AG10803 (cell line): ENCODE measurements around the gene OVCH1.

Source experiments
- DNase-seq: peaks from one replicate; pipeline ENCODE4 v3.0.0; 2010; ENCODE audit warnings: low read depth
- H3K4me3 ChIP-seq: 2 replicates; pipeline ENCODE4 v1.5.1; 2011; ENCODE audit warnings: mild to moderate bottlenecking, low read length, control low read depth
- CTCF ChIP-seq: conservative IDR thresholded peaks from 2 replicates; pipeline ENCODE4 v1.5.1; 2011; ENCODE audit warnings: mild to moderate bottlenecking, low read length, control low read depth, inconsistent platforms

OVCH1 gene

GRCh38 chr12:29503283-29503682 lies 5.8 kb upstream of the OVCH1 start:
- DNase-seq, result no peak

GRCh38 chr12:29499235-29499634 lies 1.7 kb upstream of the OVCH1 start:
- no peak for TF ChIP-seq CTCF
- no peak overlapping the region for H3K4me3 ChIP-seq
- DNase-seq, result no peak

More at GRCh38 chr12:29503283-29503682, 5.8 kb upstream of the OVCH1 start:
- no peak for TF ChIP-seq CTCF
- no peak overlapping the region for H3K4me3 ChIP-seq

- TF ChIP-seq CTCF, result no peak
- H3K4me3 ChIP-seq, result no peak overlapping the region
- no peak for DNase-seq
Measured at GRCh38 chr12:29492891-29493290, 4.6 kb downstream of the OVCH1 start.

GRCh38 chr12:29486972-29487371 lies 10.5 kb downstream of the OVCH1 start:
- no peak overlapping the region for H3K4me3 ChIP-seq
- TF ChIP-seq CTCF, result no peak
- DNase-seq, result no peak

- no peak overlapping the region for H3K4me3 ChIP-seq
- DNase-seq, result no peak
- no peak for TF ChIP-seq CTCF
Measured at GRCh38 chr12:29463198-29463597, 34.3 kb downstream of the OVCH1 start.

- no peak for TF ChIP-seq CTCF
- no peak overlapping the region for H3K4me3 ChIP-seq
Measured at GRCh38 chr12:29460082-29460481, 37.4 kb downstream of the OVCH1 start.

GRCh38 chr12:29455087-29455486 lies 42.4 kb downstream of the OVCH1 start:
- no peak for TF ChIP-seq CTCF
- H3K4me3 ChIP-seq, result no peak overlapping the region
- DNase-seq, result no peak

More at GRCh38 chr12:29460082-29460481, 37.4 kb downstream of the OVCH1 start:
- no peak for DNase-seq
